Naive B cell (primary cell): ENCODE data around the gene GALR1. TPM values are rescaled to one million over a fixed set of nuclear protein-coding genes. Genes with fewer than 3 reads are reported as not detected.

ENCODE experiments used
- ATAC-seq, 2 donors: fragments of 150-1000 bp; cut with Tn5 transposase; 2 replicates each; pipeline ENCODE4 v1.10.0; 2021; ENCODE audit warnings: low read depth in 2 of 2, mild to moderate bottlenecking in 2 of 2, moderate library complexity in 2 of 2
- DNase-seq: peaks from one replicate; pipeline ENCODE4 v3.0.0; 2022
- H3K27ac Mint-ChIP-seq, 6 donors: one replicate each; pipeline ENCODE4 v1.8.0; 2020 to 2022; ENCODE audit warnings: mild to moderate bottlenecking in 6 of 6, mixed read lengths in 6 of 6, moderate library complexity in 5 of 6, inconsistent platforms in 2 of 6
- H3K27me3 Mint-ChIP-seq, 3 donors: one replicate each; pipeline ENCODE4 v1.8.0; 2021 to 2022; ENCODE audit warnings: mixed read lengths in 3 of 3, mild to moderate bottlenecking in 1 of 3
- H3K36me3 Mint-ChIP-seq, 2 donors: one replicate each; pipeline ENCODE4 v1.8.0; 2020 to 2022; ENCODE audit warnings: mixed read lengths in 2 of 2, inconsistent platforms in 1 of 2, mild to moderate bottlenecking in 1 of 2
- H3K4me1 Mint-ChIP-seq, 3 donors: one replicate each; pipeline ENCODE4 v1.8.0; 2020 to 2022; ENCODE audit warnings: mixed read lengths in 3 of 3, inconsistent platforms in 1 of 3, mild to moderate bottlenecking in 1 of 3, moderate library complexity in 1 of 3
- H3K4me3 Mint-ChIP-seq, 8 donors: one replicate each; pipeline ENCODE4 v1.8.0; 2020 to 2022; ENCODE audit warnings: mild to moderate bottlenecking in 8 of 8, mixed read lengths in 8 of 8, moderate library complexity in 8 of 8, inconsistent platforms in 2 of 8
- H3K9me3 Mint-ChIP-seq, 7 donors: one replicate each; pipeline ENCODE4 v1.8.0; 2020 to 2022; ENCODE audit warnings: mixed read lengths in 7 of 7, mild to moderate bottlenecking in 5 of 7, inconsistent platforms in 2 of 7, moderate library complexity in 1 of 7
- polyA plus RNA-seq, 6 donors: library from polyadenylated mRNA; unstranded; fragments of 300-500 nt; fragmentation: Illumina TruSeq; gene quantifications; one replicate each; pipeline ENCODE4 v1.2.3, GENCODE V29; 2021; ENCODE audit warnings: low read depth in 6 of 6

The GALR1 gene
- not detected for polyA plus RNA-seq

DNA sequence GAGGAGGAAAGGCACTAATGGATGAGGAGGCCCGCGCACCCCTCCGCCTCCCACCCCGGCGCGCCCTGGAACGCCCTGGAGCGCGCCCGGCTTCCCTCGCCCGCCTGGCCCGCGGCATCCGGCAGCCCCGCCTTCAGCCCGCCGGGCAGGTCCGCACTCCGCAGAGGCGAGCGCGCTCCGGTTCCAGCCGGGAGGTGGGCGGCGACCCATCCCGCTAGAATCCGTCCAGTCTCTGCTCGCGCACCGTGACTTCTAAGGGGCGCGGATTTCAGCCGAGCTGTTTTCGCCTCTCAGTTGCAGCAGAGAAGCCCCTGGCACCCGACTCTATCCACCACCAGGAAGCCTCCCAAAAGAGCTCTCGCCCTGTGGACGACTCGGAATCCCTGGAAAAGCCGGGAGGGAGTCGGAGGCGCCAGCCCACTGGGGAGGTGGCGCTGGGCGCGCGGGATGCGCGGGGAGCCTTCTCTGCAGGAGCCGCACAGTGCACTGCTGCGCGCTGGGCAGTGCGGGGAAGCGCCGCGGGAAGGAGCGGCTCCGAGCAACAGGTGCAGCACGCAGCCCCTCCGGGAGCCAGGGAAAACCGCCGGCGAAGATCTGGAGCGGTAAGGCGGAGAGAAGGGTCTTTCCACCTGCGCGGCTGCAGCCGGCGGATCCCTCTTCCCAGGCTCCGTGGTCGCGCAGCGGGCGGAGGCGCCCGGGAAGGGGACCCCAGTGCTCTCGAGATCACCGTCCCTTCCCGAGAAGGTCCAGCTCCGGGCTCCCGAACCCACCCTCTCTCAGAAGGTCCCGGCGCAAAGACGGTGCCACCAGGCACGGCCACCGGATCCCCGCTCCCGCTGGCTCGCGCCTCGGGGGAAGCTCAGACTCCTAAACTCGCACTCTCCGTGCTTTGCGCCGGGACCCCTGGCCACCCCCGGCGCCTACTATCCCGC, at the start of gene GALR1:
GALR1 (plus strand) TSS at position 280 of the 932 bp plus-strand sequence. CDS start 701 bp downstream, outside the sequence.
- H3K27ac Mint-ChIP-seq, result peak within 1 kb of the TSS in 1 of 6 donors; percentile 10
- ATAC-seq (no peak), DNase-seq (no peak)
- peaks cover 21 to 24% of the 10 kb centered on the region in 2 donors for H3K36me3 Mint-ChIP-seq
- H3K27me3 Mint-ChIP-seq, result peaks cover 67 to 70% (median 68%) of the 10 kb centered on the region in 3 donors
- H3K9me3 Mint-ChIP-seq, result peaks cover 6 to 29% (median 12%) of the 10 kb centered on the region in 7 donors
- peaks cover 7 to 11% (median 7%) of the 10 kb centered on the region in 3 donors for H3K4me1 Mint-ChIP-seq
- H3K4me3 Mint-ChIP-seq, result peak within 1 kb of the TSS in 7 of 8 donors; percentile 16 to 82 (median 42)

GRCh38 chr18:77201506-77201905, 48.1 kb upstream of the GALR1 start:
- Mint-ChIP-seq H3K27me3 (peaks cover 12 to 40% (median 13%) of the 10 kb centered on the region in 3 donors), H3K4me3 (no peak overlapping the region), H3K36me3 (no peaks in the 10 kb centered on the region), H3K27ac (no peak overlapping the region), H3K4me1 (peaks cover 0 to under 1% (median 0%) of the 10 kb centered on the region in 3 donors), H3K9me3 (peaks cover 0 to under 1% (median 0%) of the 10 kb centered on the region in 7 donors)
- DNase-seq, result no peak
- ATAC-seq, result no peak

DNA sequence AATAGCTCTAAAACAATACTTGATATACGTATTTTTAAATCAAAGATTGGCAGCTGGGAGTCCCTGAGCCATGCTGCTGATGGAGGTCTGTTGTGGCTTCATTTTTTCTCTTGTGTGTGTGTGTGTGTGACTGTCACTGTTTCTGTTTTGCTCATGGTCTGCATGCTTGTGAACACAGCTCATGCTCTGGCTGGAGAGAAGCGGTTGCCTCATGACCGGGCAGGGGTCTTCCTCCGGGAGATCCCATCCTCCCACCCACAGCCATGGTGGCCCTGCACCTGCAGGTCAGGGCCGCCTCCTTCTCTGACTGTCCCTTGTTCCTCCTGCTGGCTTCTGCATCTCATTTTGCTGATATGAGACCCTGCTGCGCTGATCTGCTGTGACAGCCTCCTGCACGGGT, 47.3 kb upstream of the GALR1 start:
- no peaks in the 10 kb centered on the region for H3K9me3 Mint-ChIP-seq
- peak overlapping the region in 1 of 8 donors; percentile 37 for H3K4me3 Mint-ChIP-seq
- H3K27me3 Mint-ChIP-seq, result peaks cover 12 to 40% (median 13%) of the 10 kb centered on the region in 3 donors
- H3K27ac Mint-ChIP-seq, result no peak overlapping the region
- H3K36me3 Mint-ChIP-seq, result no peaks in the 10 kb centered on the region
- DNase-seq (no peak), ATAC-seq (no peak)
- peaks cover 0 to 6% (median under 1%) of the 10 kb centered on the region in 3 donors for H3K4me1 Mint-ChIP-seq

GRCh38 chr18:77203071-77203470, 46.6 kb upstream of the GALR1 start:
- Mint-ChIP-seq H3K4me1 (peaks cover 0 to 11% (median 5%) of the 10 kb centered on the region in 3 donors), H3K36me3 (no peaks in the 10 kb centered on the region), H3K9me3 (no peaks in the 10 kb centered on the region), H3K27ac (no peak overlapping the region), H3K27me3 (peaks cover 12 to 40% (median 13%) of the 10 kb centered on the region in 3 donors), H3K4me3 (no peak overlapping the region)
- no peak for ATAC-seq
- no peak for DNase-seq

DNA sequence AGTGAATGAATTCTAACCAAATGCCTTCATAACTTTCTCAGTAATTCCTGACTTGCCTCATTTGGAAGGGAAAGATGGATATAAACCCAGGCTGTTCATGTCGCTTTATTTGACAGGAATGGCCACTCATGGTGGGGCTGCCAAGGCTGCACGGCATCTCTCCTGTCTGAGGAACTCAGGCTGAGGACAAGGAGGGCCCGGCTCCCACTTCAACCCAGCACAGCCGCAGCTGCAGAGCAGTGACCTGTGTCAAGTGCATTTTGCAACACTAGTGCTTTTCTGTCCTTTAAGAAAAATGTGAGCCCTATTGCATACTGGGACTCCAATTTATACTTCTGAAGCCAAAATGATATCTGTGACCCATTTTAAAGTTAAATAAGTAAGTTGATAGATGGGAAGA, 45.8 kb upstream of the GALR1 start:
- peaks cover 7 to 16% (median 11%) of the 10 kb centered on the region in 3 donors for H3K4me1 Mint-ChIP-seq
- ATAC-seq, result no peak
- no peak for DNase-seq
- peaks cover 10 to 37% (median 13%) of the 10 kb centered on the region in 3 donors for H3K27me3 Mint-ChIP-seq
- H3K36me3 Mint-ChIP-seq, result no peaks in the 10 kb centered on the region
- no peaks in the 10 kb centered on the region for H3K9me3 Mint-ChIP-seq
- peak overlapping the region in 1 of 6 donors; percentile 30 for H3K27ac Mint-ChIP-seq
- no peak overlapping the region for H3K4me3 Mint-ChIP-seq

DNA sequence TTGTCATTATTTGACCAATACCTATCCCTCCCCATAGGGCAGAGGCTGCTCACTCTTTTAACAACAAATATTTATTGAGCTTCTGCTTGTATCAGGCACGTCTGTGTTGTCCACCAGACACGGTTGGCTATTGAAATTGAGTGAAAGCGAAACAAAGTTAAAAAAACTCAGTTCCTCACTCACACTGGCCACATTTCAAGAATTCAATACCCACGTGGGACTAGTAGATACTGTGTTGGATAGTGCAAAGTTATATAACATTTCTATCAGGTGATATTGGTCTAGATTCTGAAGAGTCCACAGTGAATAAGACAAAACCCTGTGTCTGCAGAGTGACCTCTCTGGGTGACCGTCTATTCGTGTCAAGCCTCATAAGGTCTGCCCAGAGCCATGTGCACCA, 43.9 kb upstream of the GALR1 start:
- Mint-ChIP-seq H3K4me3 (no peak overlapping the region), H3K4me1 (peaks cover 14 to 30% (median 22%) of the 10 kb centered on the region in 3 donors), H3K36me3 (no peaks in the 10 kb centered on the region), H3K9me3 (no peaks in the 10 kb centered on the region), H3K27me3 (peaks cover 0 to 22% (median 9%) of the 10 kb centered on the region in 3 donors), H3K27ac (no peak overlapping the region)
- ATAC-seq, result no peak
- DNase-seq, result no peak

GRCh38 chr18:77206676-77207374, 42.8 kb upstream of the GALR1 start:
- Mint-ChIP-seq H3K27ac (peak overlapping the region in 3 of 6 donors; percentile 5 to 56 (median 15)), H3K36me3 (no peaks in the 10 kb centered on the region), H3K4me1 (peaks cover 14 to 31% (median 22%) of the 10 kb centered on the region in 3 donors), H3K9me3 (no peaks in the 10 kb centered on the region), H3K4me3 (peak overlapping the region in 1 of 8 donors; percentile 40), H3K27me3 (peaks cover 0 to 22% (median 9%) of the 10 kb centered on the region in 3 donors)
- ATAC-seq (no peak), DNase-seq (no peak)

GRCh38 chr18:77207540-77207939, 42.1 kb upstream of the GALR1 start:
- Mint-ChIP-seq H3K36me3 (no peaks in the 10 kb centered on the region), H3K9me3 (no peaks in the 10 kb centered on the region), H3K4me1 (peaks cover 14 to 31% (median 22%) of the 10 kb centered on the region in 3 donors), H3K27ac (peak overlapping the region in 4 of 6 donors; percentile 16 to 70 (median 36)), H3K27me3 (peaks cover 0 to 20% (median 9%) of the 10 kb centered on the region in 3 donors), H3K4me3 (peak overlapping the region; percentile 36 to 77 (median 68))
- ATAC-seq, result peak; percentile 82 to 85
- peak; percentile 31 for DNase-seq

- peaks cover 14 to 31% (median 22%) of the 10 kb centered on the region in 3 donors for H3K4me1 Mint-ChIP-seq
- H3K27ac Mint-ChIP-seq, result peak overlapping the region; percentile 85 to 96 (median 94)
- peaks cover 0 to 12% (median 9%) of the 10 kb centered on the region in 3 donors for H3K27me3 Mint-ChIP-seq
- ATAC-seq, result peak; percentile 81
- DNase-seq, result peak; percentile 38
- peak overlapping the region; percentile 81 to 91 (median 90) for H3K4me3 Mint-ChIP-seq
- no peaks in the 10 kb centered on the region for H3K36me3 Mint-ChIP-seq
- no peaks in the 10 kb centered on the region for H3K9me3 Mint-ChIP-seq
Observed at GRCh38 chr18:77208964-77209363, 40.7 kb upstream of the GALR1 start.

- no peak for DNase-seq
Observed at GRCh38 chr18:77209587-77209986, 40.1 kb upstream of the GALR1 start.

GRCh38 chr18:77210249-77210648, 39.4 kb upstream of the GALR1 start:
- H3K4me1 Mint-ChIP-seq, result peaks cover 14 to 31% (median 22%) of the 10 kb centered on the region in 3 donors
- peak overlapping the region in 3 of 8 donors; percentile 29 to 69 (median 68) for H3K4me3 Mint-ChIP-seq
- H3K9me3 Mint-ChIP-seq, result no peaks in the 10 kb centered on the region
- peaks cover 0 to 4% (median under 1%) of the 10 kb centered on the region in 3 donors for H3K27me3 Mint-ChIP-seq
- no peaks in the 10 kb centered on the region for H3K36me3 Mint-ChIP-seq
- no peak overlapping the region for H3K27ac Mint-ChIP-seq
- ATAC-seq, result no peak
- DNase-seq, result no peak

More at GRCh38 chr18:77209587-77209986, 40.1 kb upstream of the GALR1 start:
- no peak for ATAC-seq
- Mint-ChIP-seq H3K27ac (peak overlapping the region in 4 of 6 donors; percentile 67 to 95 (median 81)), H3K4me1 (peaks cover 14 to 31% (median 22%) of the 10 kb centered on the region in 3 donors), H3K9me3 (no peaks in the 10 kb centered on the region), H3K36me3 (no peaks in the 10 kb centered on the region), H3K27me3 (peaks cover 0 to 11% (median 6%) of the 10 kb centered on the region in 3 donors), H3K4me3 (peak overlapping the region; percentile 66 to 91 (median 88))

DNA sequence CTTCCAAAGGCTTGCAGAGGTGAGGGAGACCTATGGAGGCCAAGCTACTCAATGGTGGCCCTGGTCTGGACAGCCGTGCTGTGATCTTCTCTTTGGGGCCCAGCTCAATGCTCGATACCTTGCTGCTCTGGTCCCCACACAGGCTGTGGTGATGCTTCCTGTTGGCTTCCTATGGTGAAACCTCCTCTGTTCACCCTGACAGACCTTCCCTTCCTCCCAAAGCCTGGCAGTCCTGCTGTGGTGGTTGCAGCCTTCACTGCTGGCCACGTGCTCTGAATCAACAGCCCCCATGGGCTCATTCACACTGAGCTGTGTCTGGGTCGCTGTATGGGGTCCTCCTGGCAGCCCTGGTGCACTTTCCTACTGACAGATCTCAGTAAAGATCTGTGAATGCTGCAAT, 31.0 kb upstream of the GALR1 start:
- peaks cover 3 to 30% (median 7%) of the 10 kb centered on the region in 3 donors for H3K27me3 Mint-ChIP-seq
- ATAC-seq, result no peak
- H3K4me1 Mint-ChIP-seq, result no peaks in the 10 kb centered on the region
- no peaks in the 10 kb centered on the region for H3K36me3 Mint-ChIP-seq
- no peak overlapping the region for H3K27ac Mint-ChIP-seq
- DNase-seq, result no peak
- H3K9me3 Mint-ChIP-seq, result peaks cover 0 to 2% (median 0%) of the 10 kb centered on the region in 7 donors
- no peak overlapping the region for H3K4me3 Mint-ChIP-seq

GRCh38 chr18:77220726-77221125, 28.9 kb upstream of the GALR1 start:
- no peaks in the 10 kb centered on the region for H3K4me1 Mint-ChIP-seq
- ATAC-seq, result no peak
- no peak for DNase-seq
- no peaks in the 10 kb centered on the region for H3K36me3 Mint-ChIP-seq
- H3K27me3 Mint-ChIP-seq, result peaks cover 3 to 30% (median 7%) of the 10 kb centered on the region in 3 donors
- no peak overlapping the region for H3K27ac Mint-ChIP-seq
- peaks cover 0 to 4% (median 1%) of the 10 kb centered on the region in 7 donors for H3K9me3 Mint-ChIP-seq
- no peak overlapping the region for H3K4me3 Mint-ChIP-seq
